WI38 (cell line): ENCODE results near the gene DCUN1D2.

ENCODE experiments used
- H3K4me3 ChIP-seq: 2 replicates; pipeline ENCODE4 v1.5.1; 2011; ENCODE audit warnings: low read depth, mild to moderate bottlenecking, control low read depth, low read length
- CTCF ChIP-seq: IDR thresholded peaks from 2 replicates; pipeline ENCODE4 v1.5.1; 2012; ENCODE audit warnings: low read depth, mild to moderate bottlenecking, control low read depth, low read length

Gene DCUN1D2

GRCh38 chr13:113411216-113412023 lies 79.1 kb downstream of the DCUN1D2 start:
- TF ChIP-seq CTCF: no peak
- peak overlapping the region; percentile 43 for H3K4me3 ChIP-seq

GRCh38 chr13:113410472-113411201 lies 79.9 kb downstream of the DCUN1D2 start:
- no peak for TF ChIP-seq CTCF
- H3K4me3 ChIP-seq: peak overlapping the region; percentile 43

GRCh38 chr13:113408562-113408961 lies 81.9 kb downstream of the DCUN1D2 start:
- TF ChIP-seq CTCF: no peak
- H3K4me3 ChIP-seq: no peak overlapping the region

GRCh38 chr13:113407531-113408393 lies 82.7 kb downstream of the DCUN1D2 start:
- H3K4me3 ChIP-seq: no peak overlapping the region
- TF ChIP-seq CTCF: no peak

GRCh38 chr13:113407103-113407530 lies 83.4 kb downstream of the DCUN1D2 start:
- no peak overlapping the region for H3K4me3 ChIP-seq
- TF ChIP-seq CTCF: no peak

- TF ChIP-seq CTCF: no peak
- H3K4me3 ChIP-seq: no peak overlapping the region
Measured at GRCh38 chr13:113406321-113407102, 84.0 kb downstream of the DCUN1D2 start.
